NOMO-1 (cell line): ENCODE results near the gene C9orf78.
A peak's percentile ranks its signal among the peaks of the same experiment; 100 is the strongest.

ENCODE experiments used
- DNase-seq, 2 experiments: peaks; one replicate each; lab custom pipeline; 2025; ENCODE audit not compliant: unreplicated experiment in 2 of 2; lab: John Stamatoyannopoulos, UW

C9orf78 gene

DNA sequence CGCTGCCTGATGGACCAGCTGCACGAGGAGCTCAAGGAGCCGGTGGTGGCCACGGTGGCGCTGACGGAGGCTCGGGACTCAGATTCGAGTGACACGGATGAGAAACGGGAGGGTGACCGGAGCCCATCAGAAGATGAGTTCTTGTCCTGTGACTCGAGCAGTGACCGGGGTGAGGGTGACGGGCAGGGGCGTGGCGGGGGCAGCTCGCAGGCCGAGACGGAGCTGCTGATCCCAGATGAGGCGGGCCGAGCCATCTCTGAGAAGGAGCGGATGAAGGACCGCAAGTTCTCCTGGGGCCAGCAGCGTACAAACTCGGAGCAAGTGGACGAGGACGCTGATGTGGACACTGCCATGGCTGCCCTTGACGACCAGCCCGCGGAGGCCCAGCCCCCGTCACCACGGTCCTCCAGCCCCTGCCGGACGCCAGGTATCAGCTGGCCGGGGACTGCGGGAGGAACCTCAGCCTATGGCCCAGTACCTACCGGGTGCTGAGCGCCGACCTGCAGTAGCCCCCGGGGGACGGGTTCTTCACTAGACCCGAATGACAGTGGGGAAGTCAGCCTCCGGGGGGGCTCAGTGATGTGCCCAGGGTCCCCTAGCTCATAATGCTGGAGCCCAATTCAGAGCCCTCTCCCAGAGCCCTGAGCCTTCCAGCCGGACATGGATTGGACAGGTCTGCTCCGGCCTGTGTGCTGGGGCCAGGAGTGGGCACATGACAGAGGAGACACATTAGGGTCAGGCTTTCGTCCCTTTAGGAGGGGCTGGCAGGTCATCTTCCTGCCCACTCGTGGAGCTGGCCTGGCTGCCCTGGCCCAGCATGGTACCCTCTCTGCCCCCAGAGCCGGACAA is 33.2 kb upstream of the C9orf78 start:
- DNase-seq = no peak

DNA sequence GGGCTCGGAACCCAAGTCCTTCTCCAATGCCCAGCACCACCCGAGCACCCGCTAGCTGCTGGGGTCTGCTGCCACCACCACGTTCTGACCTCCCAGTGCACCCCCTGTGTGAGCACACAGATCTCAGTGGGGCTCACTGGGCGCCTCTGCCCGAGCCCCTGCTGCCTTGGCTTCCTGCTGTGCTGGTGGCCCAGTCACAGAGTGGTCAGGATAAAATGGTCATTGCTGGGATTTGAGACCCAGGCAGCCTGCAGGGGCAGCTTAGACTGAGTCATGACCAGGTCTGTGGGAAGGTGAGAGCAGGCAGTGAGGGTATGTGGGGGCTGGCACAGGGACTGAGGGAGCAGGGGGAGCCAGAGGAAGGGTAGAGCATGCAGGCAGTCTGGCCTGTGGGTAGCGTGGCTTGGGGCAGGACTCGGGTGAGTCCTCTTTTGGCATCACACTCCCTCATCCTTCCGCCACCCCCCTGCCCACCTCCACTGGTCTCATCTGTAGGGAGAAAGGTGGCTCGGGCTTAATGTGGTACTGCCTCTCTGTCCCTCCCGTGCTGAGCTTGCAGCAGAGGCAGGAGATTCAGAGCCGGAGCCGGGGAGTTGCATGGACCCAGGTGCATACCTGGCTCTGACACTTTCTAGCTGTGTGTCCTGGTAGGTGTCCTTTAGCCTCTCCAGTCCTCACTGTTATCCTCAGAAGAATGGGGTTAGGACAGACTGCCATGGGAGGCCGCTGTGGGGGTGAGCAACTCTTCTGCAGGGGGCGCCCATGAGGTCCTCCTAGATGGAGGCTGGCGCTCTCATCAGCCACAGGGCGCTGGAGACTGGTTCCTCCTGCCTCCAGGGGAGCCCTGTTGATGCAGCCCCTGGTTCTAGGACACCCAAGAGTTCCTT is 32.3 kb upstream of the C9orf78 start:
- DNase-seq = no peak

DNA sequence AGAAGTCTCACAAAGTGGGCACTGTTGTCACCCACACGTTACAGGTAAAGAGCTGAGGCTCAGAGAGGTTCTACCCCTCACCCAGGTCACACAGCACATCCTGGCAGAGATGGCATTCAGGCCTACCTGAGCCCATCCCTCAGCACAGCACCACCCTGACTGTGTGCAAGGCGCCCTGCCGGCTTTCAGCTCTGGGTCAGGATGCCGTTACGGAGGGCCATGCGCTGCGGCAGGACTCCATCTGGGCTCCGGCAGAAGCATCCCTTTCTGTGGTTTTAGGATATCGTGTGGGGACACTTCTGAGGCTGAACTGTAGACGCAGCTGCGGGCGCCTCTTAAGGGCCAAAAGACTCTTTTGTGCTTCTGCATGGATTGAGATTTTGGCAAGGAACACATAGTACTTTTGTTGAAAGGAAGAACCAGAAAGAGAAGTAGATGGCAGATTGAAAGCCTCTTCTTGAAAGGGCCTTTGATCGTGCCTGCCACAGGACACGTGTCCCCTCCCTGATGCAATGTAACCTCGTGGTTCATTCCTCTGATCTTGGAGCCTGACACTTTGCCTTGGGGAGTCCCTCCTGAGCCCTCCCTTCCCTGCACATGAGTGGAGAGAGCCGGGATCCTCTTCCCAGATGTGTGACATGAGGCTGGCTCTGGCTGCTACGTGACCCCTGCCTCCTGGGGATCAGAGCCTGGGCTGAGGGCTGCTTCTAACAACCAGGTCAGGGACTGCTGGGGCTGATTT is 31.5 kb upstream of the C9orf78 start:
- DNase-seq = no peak

DNA sequence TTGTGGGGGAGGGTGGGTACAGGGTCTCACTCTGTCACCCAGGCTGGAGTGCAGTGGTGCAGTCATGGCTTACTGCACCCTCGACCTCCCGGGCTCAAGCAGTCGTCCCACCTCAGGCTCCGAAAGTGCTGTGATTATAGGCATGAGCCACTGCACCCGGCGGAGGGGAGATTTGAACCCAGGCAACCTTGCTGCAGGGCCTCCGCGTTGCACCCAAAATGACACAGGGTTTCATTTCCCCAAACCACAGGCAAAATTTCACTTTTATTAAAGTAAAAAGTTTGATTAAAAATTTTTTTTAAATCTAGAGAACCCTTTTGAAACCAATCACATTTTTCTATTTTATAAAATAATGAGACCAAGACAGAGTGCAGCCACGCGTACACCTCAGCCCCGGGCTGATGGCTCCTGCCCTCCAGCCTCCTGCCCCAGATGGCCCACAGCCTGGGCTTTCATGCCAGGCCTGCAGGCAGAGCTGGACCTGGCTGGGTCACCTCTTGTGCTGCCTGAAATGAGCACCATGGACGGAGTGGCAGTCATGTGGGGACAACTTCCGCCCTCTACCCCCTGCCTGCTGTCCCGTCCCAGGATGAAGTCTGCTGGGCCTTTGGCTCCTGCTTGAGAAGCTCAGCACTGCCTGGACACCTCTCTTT is 30.7 kb upstream of the C9orf78 start:
- no peak for DNase-seq

DNA sequence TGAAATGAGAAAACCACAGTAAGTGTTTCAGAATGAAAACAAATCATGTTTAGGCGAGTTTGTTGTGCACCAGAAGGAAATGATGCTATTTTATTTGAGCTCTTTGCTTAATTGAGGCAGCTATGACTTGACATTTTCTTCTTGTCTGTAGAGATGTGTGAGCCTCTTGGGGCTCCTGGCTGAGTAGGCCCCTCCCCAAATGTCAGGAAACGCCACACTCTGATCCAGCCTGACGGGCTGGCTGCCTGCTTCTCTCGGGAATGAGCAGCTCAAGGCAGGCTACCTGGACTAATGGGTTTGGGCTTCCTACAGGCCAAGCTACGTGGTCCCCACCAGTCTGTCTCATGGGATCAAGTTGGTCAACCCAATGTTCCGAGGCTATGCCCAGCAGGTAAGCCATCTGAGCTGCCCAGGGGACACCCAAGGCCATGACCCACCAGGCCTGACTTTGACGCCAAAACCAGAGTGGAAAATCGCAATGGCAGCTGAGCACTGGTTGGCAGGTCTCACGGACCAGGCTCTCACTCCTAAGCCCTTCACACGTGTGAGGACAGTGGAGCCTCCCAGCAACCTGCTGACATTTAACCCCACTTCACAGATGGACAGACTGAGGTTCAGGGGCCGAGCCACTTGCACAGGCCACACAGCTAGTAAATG is 30.0 kb upstream of the C9orf78 start:
- peak in 1 of 2 experiments; percentile 3 for DNase-seq

DNA sequence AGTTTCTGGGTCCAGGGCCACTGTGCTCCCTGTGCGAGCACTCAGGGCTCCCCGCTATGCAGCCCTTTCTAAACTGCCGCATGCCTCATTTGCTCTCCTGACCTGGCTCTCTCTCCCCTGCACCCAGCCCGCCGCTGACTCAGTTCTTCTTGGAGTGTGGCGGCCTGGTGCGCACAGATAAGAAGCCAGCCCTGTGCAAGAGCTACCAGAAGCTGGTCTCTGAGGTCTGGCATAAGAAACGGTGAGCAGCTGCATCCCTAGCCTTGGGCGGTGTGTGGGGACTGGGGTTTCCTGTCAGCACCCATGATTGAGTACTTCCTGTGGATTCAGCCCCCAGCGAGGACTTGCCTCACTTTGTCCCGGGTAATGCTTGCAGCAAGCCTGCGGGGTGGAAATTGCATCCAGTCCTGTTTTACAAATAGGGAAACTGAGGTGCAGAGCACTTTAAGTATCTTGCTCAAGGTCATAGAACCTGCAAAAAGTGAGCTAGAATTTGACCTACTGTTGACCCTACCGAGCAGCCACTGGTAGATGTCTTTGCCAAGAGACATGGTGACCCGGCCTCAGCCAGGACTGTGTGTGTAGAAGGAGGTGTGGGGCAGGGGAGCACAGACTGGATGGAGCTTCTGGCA is 28.1 kb upstream of the C9orf78 start:
- peak; percentile 71 to 85 for DNase-seq

DNA sequence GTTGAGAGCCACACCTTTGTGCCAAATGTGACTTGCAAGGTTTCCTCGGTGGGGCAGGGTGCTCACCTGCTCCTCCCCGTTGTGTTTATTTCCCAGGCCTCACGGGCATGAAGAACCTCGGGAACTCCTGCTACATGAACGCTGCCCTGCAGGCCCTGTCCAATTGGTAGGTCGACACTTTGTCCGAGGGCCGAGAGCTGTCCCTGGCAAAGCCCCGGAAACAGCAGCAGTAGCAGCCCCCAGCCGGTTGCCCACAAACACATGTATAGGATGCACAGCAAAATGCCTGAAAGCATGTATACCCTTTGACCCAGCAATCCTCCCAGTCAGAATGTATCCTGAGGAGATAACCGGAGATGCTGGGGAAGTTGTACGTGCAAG is 26.4 kb upstream of the C9orf78 start:
- no peak for DNase-seq

DNA sequence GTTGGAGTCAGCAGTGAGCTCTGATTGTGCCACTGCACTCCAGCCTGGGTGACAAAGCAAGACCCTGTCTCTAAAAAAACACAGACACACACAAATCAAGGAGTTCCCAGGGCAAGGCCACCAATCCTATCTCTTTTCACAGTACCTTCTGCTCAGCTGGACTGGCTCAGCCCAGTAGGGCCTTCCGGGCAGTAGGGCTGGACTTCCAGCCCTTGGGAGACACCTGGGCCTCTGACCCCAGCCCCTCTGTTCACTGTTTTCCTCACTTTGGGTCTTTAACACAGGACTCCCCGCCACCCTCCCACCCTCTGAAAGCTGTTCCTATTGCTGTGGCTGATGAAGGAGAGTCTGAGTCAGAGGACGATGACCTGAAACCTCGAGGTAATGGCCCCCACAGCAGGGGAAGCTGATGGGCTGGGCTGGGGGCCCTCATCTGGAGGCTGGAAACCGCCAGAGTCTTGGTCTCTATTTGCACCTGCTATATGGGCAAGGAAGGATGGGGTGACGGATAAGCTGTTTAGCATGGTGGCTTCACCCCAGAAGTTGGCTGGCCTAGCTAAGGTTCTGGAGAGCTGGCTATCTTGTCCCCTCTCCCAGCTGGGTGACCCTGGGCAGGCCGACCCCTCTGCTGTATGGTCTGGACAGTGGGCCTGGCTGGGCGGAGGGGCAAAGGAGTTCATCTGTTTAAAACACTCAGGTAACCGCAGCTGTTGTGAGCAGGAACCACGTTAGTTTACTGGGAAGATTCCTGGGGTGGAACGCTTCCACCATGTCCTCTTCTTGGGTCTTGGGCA is 25.8 kb upstream of the C9orf78 start:
- no peak for DNase-seq

DNA sequence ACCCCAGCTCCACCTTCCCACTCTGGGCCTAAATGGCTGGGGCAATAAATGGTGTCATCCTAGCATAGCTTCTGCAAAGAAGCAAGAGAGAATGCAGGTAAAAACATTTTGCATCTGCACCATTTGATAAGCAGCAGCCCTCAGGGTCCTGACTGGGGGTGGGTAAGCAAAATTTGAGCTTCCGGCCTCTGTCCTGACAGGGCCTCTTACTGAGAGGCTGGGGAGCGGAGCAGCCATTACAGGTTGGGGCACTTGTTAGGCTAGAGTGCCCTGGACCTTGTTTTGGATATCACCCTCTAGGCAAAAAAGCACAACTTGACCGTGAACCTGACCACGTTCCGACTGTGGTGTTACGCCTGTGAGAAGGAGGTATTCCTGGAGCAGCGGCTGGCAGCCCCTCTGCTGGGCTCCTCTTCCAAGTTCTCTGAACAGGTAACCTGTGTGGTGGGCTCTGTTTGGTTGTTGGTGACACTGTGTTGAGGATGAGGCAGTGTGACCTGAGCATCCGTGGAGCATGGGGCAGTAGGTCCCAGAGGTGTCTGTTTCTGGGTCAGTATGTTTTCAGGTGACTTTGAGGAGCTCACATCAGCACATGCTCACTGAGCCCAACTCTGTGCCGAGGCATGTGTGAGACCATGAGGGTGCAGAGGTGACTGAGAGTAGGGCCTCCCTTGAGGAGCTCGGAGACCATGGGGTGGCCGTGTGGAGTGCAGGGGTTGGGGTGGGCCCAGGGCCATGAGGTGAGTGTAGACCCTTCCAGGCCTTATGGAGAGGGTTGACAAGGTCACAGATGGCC is 23.3 kb upstream of the C9orf78 start:
- no peak for DNase-seq

DNA sequence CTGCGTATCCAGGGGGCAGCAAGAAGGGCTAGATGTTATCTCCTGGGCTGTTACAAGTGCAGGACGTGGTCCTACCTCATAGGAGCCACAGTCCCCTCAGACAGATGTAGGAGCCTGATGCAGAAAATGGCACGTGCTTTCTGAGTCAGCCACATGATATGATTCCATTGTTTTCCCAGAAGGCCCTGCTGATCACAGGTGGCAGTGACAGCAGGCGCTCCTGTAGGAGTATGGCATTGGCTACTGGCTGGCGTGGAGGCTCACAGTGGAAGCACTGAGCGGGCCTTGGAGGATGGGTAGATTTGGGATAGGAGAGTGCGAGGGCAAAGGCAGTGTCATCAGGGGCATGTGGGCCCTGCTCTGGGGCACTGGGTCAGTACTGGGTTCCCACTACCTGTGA is 22.1 kb upstream of the C9orf78 start:
- no peak for DNase-seq

DNA sequence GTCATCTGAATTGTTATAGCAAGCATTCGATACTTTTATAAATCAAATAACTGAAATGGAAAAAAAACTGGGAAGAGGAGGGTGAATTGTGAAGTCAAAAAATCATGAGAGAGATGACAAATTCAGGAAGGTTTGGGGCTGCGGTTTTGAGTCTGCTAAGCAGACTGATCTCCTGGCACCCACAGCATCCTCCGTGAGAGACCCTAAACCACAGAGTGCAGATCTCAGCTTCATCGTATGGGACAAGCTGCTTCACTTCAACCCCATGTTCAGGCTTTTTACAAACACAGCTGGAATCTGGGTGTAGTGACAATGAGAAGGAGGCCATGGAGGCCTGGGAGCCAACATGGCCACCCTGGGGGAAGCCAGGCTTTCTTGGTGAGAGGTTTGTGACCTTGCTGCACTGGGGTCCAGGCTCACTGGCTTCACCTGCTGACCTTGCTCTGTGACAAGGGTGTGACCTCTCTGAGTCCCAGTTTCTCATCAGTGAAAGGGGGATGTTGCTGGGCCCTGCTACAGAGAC is 19.6 kb upstream of the C9orf78 start:
- no peak for DNase-seq

DNA sequence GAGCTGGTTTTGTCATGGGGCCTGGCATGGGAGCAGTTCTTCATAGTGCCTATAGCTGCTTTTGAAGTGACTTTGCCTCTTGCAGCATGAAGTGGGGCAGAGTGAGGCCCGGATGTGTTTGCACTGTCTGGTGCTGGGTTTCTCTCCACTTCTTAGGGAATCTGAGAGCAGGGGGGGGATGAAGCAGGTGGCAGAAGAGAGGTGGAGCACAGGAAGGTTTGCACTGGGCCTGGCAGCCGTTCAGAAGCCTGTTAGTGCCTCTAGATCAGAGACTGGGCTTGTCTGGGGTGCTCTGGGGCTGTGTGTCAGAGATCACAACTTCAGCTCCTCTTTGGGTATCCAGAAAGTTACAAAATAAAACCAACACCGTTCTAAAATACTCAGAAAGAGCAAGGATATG is 18.5 kb upstream of the C9orf78 start:
- DNase-seq = no peak

DNA sequence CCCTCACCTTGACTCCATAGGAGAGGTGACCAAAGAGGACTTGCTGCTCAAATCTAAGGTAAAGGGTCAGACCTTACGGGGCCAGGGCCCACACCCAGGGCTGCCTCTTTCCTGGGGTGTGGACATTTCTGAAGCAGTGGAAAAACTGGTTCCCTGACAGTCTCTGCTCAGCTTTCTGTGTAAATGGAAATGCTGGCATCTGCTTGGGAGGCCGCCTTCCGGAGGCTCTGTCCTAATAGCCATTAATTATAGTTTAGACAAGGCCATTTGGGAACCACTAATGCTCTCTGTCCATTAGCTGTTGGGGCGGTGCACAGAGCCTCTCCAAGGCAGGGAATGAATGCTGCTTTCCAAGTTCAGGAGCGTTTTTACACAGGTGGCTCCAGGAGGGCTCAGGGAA is 17.5 kb upstream of the C9orf78 start:
- no peak for DNase-seq

DNA sequence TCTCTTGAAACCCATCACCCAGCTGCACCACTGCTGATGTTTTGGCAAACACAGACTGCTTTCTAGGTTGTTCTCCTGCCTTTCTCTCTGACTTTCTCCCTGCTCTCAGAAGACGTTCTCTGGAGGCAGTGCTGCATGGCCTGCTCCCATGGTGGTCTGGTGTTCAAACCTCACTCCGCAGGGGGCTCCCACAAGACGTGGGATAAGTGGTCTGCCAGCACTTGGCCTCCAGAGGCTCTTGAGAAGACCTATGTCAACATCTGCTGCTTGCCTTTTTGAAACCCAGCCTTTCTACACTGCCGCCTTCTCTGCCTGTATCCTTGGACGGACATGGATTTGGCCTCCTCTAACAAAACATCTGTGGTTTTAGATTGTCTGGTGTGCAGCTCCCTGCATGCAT is 16.7 kb upstream of the C9orf78 start:
- no peak for DNase-seq

DNA sequence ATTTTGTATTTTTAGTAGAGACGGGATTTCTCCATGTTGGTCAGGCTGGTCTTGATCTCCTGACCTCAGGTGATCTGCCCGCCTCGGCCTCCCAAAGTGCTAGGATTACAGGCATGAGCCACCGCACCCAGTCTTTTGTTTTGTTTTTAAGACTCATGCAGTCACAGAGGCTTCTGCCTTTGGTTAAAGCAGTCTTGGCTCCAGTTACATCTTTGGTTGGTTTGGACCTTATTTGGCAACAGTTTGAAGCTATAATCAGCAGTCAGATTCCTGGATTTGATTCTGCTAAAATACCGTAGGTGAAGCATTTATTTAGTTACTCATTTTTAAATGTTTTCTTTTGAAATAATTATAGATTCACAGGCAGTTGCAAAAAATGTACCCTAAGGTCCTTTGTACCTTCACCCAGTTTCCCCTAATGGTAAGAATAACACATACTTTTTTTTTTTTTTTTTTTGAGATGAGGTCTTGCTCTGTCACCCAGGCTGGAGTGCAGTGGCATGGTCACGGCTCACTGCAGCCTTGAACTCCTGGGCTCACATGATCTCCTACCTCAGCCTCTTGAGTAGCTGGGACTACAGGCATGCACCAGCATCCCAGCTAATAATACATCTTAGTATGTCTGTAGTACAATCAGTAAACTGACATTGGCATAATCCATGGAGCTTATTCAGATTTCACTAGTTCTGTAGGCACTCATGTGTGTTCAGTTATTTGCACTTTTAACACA is 15.9 kb upstream of the C9orf78 start:
- DNase-seq = no peak

DNA sequence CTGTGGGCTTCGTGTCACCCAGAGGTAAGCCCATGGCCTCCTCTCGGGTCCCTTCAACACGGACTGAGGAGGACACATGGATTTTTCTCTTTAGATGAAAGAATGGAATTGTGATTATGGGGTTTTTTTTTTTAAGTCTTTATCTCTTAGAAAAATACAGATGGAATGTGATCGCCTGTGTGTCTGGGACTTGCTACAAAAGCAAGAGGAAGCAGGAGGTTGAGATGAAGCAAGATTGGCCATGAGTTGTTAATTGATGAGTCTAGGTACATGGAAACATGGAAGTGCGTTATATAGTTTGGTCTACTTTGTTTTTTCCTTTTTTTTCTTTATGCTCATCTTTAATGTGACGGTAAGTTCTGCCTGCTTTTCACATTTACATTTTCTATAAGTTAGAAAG is 14.8 kb upstream of the C9orf78 start:
- no peak for DNase-seq

DNA sequence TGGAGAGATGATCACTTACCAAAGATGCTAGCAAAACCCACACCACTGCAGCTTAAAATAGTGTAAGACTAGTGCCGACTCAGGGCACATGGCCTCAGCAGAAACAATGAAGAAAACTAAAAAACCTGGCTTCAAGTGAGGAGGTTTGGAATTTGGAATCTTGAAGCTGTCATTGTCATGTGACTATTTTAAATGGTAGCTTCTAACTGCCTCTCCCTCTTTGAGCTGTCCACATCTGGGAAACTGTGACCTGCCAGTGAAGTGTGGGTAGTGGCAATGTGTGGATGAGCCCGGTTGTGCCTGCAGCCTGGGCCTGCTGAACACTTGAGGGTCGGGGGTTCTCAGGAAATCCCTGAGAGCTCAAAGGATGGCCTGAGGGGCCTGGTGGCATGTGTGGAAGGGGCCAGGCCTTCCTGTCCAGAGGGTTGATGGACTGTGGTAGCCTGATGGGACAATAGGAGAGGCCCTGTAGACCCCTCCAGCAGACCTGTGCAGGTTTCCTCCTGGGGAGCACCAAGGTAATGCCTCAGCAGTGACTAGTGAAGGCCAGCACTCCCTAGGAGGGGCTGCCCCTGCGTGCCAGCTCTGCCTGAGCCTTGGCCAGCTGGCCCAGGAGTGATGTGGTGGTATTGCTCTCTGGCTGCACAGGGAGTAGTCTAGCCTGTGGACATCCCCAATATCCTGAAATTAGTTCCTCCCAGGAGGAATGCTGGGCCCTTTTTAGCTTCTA is 13.8 kb upstream of the C9orf78 start:
- no peak for DNase-seq
